SIG-M5 treated with dmso at 0.1 percent for 504 hours (cell line): ENCODE results near the gene CX3CR1.
A peak's percentile ranks its signal among the peaks of the same experiment; 100 is the strongest.
"Not testable (repeated sequence)": the region's sequence is repeated elsewhere in the genome, so short reads cannot be mapped to it uniquely, and the experiment has no call there.

Experiments
- DNase-seq: peaks from one replicate; lab custom pipeline; 2025; ENCODE audit not compliant: unreplicated experiment; lab: John Stamatoyannopoulos, UW

The CX3CR1 gene, protein sequence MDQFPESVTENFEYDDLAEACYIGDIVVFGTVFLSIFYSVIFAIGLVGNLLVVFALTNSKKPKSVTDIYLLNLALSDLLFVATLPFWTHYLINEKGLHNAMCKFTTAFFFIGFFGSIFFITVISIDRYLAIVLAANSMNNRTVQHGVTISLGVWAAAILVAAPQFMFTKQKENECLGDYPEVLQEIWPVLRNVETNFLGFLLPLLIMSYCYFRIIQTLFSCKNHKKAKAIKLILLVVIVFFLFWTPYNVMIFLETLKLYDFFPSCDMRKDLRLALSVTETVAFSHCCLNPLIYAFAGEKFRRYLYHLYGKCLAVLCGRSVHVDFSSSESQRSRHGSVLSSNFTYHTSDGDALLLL

DNA sequence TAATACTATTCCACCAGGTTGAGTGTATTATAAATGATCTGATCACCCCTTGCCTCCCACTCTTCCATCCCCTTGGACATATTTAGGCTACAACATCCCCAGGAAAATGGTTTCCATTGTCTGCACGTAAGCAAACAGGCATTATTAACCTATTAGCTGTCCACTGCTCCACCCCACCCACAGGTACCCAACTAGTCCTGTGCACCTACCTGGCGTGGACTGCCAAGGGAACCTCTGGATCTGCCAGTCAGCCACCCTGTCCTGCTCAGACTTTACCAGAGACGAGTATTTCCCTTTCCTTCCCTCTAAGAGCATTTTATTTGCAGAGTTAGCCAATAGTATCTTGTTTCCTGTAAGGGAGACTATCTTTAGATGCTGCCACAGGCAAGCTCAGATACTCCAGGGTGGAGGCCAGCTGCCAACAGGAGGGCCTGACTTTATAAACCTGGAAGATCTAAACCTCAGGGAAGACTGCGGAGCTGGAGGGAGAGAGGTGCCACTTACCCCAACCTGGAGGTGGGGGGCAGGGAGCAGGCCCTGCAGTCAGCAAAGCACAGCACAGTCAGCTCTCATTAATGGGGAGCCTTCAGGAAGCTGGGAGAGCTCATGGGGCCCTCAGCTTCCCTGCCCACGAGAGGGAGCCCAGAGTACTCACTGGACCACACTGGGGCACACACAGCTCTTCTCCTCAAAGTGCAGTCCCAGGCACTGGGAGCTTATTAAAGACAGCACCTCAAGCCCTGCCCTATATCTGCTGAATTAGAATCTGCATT lies at the start of gene CX3CR1:
Gene CX3CR1 (minus strand): TSS at position 292 of the 773 bp plus-strand sequence. CDS start 13,527 bp downstream, outside the sequence.
- DNase-seq = peak; percentile 77

DNA sequence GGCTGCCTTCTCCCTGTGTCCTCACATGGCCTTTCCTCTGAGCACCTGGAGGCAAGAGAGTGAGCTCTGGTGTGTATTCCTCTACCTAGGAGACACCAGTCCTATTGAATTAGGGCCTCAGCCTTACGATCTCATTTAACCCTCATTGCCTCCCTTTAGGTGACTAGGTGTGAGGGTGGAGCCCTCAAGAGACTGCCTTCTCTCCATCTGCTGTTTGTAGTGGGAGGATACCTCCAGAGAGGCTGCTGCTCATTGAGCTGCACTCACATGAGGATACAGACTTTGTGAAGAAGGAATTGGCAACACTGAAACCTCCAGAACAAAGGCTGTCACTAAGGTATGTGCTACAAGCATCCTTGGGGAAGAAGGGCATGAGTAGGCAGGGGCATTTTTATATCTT lies 49.7 kb upstream of the CX3CR1 start, which contains the start of gene CCR8:
Gene CCR8 (plus strand): TSS at position 217 of the 400 bp plus-strand sequence. CDS start 2,623 bp downstream, outside the sequence.
- no peak for DNase-seq

DNA sequence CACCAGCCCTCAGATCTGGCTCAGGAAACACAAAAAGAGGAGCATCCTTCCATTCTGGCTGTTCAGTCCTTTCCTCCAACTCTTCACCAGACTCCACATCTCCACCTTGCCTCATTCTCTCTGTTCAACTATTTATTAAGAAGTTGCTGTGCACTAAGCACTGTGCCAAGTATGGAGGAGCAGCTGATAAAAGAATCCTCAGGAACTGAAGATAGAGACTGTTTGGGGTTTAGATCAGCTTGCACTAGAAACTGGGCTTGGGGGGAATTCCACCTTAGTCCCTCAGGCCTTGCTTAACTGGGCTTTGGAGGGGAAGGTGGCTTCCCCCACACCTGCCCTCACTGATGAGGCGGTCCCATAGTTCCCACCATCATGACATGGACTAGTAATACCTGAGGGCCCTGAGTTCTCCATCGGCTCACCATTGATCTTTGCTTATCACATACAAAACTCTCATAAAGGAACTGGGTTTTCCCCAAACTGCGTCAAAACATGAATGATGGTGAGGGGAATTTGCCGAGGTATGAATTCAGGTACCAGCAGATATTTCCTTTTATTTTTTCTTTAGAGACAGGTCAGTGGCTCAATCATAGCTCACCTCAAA lies 48.0 kb upstream of the CX3CR1 start:
- no peak for DNase-seq

DNA sequence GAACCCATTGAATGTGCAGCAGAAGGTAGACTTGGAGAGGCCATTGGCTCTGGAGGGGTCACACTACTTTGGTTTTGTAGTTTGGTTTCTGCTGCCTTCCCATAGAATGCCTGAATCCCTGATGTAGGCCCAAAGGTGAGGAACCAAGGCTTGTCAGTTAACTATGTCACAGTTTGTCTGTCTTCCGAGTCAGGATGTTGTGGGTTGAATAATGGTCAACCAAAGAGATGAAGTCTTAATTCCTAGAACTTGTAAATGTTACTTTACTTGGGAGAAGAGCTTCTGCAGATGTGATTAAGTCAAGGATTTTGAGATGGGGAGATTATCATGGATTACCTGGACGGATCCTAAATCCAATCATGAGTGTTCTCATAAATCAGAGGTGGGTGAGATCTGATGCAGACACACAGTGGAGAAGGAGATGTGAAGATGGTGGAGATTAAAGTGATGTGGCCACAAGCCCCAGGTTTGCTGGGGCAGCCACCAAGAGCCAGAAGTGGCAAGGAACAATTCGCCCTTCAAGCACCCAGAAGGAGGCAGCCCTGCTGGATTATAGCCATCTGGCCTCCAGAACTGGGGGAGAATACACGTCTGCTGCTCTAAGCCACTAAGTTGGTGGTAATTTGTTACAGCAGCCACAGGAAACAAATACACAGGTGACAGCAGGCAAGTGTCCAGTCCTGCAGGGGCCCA lies 47.4 kb upstream of the CX3CR1 start:
- no peak for DNase-seq

DNA sequence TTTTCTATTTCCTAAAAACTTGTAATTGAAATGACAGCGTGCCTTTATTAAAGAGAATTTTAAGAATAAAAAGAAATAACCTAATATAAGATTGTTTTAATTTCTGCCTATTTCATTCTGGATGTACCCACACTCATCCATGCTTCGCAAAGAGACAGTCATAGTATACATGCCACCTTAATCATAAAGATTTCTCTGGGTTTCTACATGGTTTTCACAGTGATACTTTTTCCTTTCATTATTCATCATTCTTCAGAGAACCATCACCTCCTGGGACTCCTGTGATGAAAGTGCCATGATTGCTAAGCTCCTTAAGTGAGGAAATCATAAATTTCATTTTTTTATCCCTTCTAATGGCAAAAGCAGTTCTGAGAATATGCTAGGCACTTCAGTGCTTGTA lies 45.4 kb upstream of the CX3CR1 start:
- no peak for DNase-seq

DNA sequence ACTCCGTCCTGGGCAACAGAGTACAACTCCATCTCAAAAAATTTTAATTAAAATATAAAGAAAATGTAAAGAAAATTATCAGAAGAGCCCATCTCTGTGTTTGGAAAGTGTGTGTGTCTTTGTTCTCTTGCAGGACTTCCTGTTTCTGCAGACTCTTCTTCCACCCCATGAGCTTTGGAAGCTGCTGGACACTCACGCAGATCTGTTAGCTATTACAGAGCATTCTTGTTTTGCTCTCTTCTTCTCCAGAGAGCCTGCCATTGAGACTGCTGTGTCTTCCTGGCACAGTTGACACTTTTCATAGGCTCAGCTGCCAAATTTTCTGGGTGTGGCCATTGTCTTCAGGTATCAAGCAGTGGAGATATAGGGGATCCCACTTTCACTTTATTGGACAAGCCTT lies 43.7 kb upstream of the CX3CR1 start:
- DNase-seq = peak; percentile 2

DNA sequence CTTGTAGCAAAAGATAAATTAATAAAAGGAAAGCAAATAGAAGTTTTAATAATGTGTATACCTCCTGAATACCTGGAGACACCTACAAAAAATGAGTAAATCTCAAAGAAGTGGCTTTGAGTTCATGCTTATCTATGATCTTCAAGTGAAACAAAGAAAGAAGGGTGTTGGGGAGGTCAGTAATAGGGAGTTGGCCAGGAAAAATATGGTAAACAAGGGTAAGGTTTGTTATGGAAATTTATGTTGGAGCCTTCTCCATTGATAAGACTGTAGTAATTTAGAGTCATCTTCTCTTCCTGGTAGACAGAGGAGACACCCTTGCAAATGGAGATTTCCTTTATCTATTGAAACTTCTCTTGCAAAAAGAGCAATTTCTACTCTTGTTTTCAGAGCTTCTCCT lies 43.1 kb upstream of the CX3CR1 start:
- DNase-seq = no peak

DNA sequence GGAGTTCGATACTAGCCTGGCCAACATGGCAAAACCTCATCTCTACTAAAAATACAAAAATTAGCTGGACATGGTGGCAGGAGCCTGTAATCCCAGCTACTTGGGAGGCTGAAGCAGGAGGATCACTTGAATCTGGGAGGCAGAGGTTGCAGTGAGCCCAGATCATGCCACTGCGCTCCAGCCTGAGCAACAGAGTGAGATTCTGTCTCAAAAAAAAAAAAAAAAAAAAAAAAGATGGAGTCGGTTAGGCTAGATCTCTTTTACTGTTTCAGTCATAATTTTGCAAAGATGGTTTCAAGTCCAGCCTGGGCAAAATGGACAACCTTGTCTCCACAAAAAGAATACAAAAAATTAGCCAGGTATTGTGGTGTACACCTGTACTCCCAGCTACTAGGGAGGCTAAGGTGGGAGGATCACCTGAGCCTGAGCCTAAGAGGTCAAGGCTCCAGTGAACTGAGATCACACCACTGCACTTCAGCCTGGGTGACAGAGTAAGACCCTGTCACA lies 42.4 kb upstream of the CX3CR1 start:
- not testable (repeated sequence) for DNase-seq

DNA sequence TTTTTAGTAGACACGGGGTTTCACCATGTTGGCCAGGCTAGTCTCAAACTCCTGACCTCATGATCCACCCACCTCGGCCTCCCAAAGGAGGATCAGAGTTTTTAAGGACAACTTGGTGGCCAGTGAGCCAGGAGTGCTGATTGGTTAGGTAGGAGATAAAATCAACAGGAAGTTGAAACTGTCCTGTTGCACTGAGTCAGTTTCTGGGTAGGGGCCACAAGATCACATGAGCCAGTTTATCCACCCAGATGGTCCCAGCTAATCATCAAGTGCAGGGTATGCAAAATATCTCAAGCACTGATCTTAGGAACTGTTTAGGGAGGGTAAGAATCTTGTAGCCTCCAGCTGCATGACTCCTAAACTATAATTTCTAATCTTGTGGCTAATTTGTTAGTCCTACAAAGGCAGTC lies 41.7 kb upstream of the CX3CR1 start:
- DNase-seq = not testable (repeated sequence)

DNA sequence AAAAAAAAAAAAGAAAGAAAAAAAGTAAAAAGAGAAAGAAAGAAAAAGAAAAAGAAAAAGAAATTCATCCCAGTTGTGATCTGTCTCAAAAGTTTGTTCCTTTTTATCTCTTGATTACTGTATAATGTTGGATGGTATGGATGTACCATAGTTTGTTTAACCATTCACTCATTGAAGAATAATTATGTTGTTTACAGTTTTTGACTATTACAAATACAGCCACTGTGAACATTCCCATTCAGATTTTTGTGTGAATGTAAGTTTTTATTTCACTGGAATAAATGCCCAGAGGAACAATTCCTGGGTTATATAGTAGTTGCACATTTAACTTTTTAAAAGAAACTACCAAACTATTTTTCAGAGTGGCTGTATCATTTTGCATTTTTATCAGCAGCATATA lies 39.4 kb upstream of the CX3CR1 start:
- DNase-seq = no peak

DNA sequence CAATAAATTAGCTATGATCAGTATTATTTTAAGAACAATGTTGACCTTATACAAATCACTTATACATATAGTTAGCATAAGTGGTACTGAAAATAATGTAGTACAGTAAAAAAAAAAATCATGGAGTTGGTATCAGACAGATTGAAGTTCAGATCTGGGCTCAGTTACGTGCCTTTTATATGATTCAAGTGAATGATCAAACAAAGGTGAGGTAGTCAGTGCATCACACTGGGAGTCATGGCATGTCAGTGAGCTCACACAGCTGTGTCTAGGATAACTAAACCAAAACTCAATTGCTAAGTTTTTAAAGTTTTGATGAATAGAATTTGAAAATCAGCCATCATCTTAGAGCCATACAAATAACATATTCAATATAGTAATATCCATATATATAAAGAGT lies 38.5 kb upstream of the CX3CR1 start:
- DNase-seq = no peak

DNA sequence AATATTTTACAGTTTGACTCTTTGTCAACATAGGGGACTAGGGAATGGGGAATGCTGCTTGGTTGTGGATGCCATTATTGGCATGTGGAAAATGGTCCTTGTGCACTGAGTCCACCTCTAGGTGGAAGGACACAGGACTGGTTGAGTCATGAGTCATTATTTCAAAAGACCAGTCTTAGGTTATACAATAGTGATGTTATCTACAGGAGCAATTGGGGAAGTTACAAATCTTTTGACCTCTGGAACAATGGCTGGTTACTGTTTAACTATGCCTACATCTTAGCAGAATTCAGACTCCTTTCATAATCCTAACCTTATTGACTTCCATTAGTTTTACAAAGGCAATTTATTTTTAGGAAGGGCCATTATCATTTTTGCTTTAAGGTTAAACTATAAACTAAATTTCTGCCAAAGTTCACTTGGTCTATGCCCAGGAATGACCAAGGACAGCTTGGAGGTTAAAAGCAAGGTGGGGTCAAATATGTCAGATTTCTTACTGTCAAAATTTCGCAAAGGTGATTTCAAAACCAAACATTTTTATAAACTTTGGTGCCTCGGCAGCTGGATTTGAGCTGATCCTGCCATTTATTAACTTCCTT lies 37.8 kb upstream of the CX3CR1 start:
- DNase-seq = peak; percentile 64

DNA sequence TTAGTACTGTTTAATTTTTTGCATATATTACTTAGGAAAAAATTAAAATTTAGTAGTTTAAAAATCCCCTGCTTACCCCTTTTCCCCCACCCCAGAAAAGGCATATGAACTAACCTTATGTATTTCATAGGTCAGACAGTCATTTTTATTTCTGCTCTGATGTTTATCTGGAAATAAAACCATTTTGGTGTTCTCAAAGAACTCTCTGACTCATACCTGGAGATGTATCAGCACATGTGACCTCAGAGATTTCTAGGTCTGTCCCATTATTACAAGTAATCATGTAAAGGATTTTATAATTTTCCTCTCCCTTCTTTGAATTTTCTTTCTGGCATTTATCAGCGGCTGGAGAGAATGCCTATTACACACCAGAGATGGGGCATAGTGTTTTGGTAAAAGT lies 35.6 kb upstream of the CX3CR1 start:
- no peak for DNase-seq

DNA sequence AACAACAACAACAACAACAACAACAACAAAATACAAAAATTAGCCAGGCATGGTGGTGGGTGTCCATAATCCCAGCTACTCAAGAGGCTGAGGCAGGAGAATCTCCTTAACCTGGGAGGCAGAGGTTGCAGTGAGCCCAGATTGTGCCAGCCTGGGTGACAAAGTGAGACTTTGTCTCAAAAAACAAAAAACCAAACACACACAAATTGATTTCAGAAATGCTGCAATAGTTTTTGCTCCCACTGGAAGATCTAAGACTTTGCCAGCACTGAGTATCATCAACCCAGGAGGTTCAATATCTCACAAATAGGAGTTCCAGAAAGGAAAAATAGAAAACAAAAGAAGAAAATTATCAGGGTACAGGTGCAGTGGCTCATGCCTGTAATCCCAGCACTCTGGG lies 33.5 kb upstream of the CX3CR1 start:
- DNase-seq = no peak

DNA sequence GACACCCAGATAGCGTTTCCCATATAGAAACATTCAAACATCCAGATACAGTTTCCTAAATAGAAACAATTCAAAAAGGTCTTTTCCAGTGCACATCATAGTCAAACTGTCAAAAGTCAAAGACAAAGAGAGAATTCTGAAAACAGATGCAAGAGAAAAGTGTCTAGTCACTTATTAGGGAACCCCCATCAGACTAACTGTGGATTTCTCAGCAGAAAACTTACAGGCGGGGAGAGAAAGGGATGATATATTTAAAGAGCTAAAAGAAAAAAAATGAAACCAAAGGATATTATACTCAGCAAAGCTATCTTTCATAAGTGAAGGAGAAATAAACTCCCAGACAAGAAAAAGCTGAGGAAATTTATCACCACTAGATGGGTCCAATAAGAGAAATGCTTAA lies 22.3 kb upstream of the CX3CR1 start:
- no peak for DNase-seq

DNA sequence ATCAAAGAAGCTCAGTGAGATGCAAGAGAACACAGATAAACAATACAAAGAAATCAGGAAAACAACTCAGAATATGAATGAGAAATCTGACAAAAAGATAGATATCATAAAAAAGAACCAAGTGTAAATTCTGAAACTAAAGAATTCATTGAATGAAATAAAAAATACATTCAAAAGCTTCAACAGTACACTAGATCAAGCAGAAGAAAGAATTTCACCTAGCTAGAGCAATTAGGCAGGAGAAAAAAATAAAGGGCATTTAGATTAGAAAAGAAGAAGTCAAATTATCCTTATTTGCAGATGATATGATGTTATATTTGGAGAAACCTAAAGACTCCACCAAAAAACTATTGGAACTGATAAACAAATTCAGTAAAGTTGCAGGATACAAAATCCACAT lies 19.4 kb upstream of the CX3CR1 start:
- DNase-seq = no peak

DNA sequence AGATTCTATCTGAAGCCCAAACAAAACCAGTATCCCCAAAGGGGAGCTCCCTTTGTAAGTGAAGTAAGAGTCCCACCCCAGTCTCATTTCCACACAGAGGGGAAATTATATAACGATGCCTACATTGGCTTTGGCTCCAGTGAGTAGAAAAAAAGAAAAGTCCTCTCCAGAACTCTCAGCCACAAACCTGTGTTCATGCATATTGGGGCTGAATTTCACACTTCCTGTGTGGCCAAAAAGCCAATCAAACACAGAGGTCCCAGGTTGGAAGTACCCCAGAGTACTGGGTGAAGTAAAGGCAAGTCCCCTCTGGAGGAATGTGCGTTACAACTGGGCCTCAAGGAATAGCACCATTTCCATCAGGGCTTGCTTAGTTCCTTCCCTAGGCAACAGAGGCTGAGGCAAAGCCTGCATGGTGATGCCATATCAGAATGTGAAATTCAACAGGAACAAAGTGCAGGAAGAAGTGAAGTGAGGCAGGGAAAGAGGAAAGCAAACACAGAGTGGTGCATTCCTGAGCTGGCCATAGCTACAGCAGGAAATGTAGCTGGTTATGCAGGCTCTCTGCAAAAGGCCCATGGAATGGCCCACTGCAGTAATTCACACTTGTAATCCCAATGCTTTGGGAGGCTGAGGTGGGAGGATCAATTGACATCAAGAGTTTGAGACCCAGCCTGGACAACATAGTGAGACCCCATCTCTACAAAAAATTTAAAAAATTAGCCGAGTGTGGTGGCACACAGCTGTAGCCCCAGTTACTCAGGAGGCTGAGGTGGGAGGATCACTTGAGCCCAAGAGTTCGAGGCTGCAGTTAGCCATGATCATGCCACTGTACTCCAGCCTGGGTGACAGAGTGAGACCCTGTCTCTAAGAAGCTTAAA lies 16.6 kb upstream of the CX3CR1 start:
- no peak for DNase-seq

DNA sequence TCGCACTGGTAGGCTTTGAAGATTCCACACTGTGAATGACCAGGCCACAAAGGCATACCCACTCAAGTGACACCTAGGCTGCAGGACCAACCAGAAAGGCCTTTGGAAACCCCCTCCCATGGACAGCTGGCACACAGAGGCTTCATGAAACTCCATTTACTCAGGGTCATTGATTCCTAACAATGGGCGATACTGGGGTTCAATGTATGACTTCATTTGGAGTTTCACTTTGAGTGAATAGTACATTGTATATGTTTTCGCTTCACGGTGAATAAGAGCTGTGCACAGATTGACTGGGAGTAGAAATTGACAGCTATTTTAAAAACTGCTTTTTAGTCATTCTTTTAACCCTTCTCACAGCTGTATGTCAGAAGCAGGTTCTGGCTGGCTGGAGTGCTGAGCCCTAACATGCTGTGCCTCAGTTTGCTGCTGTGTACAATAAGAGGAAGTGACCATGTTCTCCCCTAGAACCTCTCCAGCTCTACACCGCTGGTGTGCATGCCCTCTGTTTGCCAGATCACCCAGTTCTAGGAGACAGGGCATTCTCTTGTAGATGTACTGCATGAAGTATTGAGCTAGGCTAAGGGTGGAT lies 15.4 kb upstream of the CX3CR1 start:
- DNase-seq = no peak

DNA sequence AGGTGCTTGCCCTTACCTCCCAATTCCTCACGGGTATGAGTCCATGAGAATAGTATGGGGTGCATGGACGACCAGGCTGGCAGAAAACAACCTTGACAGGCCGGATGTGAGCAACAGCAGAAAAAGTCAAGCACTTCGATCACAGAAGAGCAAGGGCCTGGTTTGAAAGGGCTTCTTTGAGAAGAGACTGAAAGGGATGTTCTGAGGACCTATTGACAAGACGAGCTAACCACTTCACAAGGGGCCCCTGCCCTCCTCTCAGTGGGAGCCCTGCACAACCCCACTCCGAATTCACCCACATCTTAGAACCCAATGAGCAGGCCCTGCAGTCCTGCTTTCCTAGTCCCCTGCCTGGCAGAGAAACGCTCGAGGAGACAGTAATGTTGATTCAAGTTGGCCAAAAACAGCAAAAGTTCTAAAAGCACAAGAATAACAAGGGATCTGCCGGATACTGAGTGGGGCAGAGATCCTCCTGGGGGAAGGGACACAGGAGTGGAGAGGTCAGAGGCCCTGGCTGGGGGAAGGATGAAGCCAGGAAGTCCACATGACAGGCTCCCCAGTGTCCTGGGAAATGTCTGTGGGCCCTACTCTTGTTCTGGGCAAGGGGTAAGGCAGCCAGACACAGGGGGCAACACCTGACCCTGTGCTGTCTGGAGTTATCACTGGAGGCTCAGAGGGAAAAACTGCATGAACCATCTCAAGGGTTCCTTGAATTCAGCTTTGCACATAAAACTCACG lies 14.8 kb upstream of the CX3CR1 start:
- DNase-seq = no peak
